GM12873 (cell line): ENCODE measurements around the gene PCCA.

Experiments
- TF ChIP-seq, protein P1 (sequence below): IDR thresholded peaks from 2 replicates; pipeline ENCODE4 v1.5.1; 2012; ENCODE audit warnings: low read depth, mild to moderate bottlenecking, moderate library complexity, low read length, control low read depth; ENCODE audit not compliant: insufficient read depth; ENCODE audit errors: missing control alignments

PCCA gene

DNA sequence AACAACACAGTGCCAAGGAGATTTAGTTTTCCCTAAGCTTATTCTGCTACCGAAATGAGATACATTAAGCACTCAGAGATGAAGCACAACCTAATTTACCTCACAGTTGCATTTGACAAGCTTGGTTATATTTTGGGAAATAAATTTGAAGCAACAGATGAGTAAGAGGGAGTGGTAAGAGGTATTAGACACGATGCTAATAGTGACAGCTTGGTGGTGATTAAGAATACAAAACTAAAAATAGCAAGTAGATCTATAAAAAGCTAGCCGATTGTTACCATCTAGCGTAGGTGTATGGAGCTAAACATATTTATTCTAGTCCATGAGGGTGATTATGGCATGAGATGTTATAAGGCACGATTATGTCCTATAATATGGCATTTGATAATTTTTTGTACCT lies 208.5 kb downstream of the PCCA start:
- TF ChIP-seq, protein P1, sequence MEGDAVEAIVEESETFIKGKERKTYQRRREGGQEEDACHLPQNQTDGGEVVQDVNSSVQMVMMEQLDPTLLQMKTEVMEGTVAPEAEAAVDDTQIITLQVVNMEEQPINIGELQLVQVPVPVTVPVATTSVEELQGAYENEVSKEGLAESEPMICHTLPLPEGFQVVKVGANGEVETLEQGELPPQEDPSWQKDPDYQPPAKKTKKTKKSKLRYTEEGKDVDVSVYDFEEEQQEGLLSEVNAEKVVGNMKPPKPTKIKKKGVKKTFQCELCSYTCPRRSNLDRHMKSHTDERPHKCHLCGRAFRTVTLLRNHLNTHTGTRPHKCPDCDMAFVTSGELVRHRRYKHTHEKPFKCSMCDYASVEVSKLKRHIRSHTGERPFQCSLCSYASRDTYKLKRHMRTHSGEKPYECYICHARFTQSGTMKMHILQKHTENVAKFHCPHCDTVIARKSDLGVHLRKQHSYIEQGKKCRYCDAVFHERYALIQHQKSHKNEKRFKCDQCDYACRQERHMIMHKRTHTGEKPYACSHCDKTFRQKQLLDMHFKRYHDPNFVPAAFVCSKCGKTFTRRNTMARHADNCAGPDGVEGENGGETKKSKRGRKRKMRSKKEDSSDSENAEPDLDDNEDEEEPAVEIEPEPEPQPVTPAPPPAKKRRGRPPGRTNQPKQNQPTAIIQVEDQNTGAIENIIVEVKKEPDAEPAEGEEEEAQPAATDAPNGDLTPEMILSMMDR = no peak

DNA sequence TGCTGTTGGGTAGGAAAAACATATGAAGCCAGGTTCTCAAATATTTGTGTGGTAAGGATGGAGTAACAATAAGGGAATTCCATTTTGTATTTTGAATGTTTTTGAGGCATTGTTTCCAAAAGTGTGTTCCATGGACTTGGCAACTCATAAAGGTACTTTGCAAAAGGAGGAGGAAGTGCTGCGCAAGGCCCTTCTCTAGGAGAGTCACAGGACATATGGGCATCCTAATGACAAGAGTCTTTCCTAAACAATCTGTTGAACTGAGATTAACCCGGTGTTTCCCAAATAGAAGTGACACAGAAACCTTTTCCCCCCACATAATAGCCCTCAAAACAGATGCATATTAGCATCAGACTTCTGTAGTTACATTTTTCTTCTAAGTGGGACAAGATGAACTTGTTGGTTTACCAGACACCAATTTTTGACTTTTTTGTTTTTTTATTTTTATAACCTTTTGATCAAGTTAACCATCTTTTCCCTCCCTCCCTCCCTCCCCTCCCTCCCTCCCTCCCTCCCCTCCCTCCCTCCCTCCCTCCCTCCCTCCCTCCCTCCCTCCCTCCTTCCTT lies 209.3 kb downstream of the PCCA start:
- TF ChIP-seq, protein P1 = no peak

DNA sequence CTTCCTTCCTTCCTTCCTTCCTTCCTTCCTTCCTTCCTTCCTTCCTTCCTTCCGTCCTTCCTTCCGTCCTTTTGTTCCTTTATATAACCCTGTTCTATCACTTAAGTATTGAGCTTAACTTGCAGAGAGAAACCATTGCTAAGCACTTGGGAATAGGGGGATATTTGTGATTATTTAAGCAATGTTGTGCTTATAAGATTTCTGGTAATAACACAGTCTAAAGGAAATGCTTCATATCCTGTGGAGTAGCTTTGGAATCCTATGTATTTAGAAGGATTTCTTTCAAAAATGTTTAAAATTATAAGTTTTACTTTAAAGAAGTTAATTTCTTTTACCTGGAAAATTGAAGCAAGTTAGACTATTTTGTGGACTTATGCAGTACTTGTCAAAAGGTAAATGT lies 209.8 kb downstream of the PCCA start:
- TF ChIP-seq, protein P1 = no peak

DNA sequence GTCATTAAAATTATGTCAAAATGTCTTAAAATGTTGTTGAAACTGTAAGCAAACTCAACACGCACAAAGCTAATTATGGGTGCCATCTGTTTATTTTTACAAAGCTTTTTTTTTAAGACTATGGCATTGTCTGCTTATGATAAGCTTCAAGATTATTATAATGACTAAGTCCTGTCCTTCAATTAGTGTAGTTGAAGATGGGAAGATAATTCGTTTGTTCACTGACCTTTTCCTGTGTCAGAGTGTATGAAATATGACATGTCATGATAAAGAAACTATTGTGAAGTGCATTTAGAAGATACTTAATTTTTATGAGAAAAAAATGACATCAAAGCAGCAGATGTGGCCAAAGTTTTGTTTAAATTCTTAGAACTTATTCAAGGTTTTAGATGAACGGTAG lies 211.3 kb downstream of the PCCA start:
- TF ChIP-seq, protein P1 = no peak

DNA sequence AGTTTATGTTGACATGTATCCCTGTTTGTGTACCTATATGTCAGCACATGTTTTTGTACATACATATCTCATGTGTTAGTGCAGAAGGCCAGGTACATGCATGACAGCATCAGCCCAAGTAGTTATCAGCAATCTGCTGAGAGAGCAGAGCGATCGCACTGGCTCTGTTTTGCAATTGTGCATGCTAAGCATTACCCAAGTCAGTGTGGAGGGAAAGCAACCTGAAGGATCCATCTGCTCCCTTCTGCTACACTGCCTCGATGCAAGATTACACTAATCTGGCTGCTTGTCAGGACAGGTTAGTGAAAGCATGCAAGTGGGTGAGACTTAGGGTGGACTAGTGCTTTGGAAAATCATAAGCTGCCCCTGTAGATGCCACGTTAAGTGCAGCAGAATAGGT lies 211.8 kb downstream of the PCCA start:
- TF ChIP-seq, protein P1 = no peak

DNA sequence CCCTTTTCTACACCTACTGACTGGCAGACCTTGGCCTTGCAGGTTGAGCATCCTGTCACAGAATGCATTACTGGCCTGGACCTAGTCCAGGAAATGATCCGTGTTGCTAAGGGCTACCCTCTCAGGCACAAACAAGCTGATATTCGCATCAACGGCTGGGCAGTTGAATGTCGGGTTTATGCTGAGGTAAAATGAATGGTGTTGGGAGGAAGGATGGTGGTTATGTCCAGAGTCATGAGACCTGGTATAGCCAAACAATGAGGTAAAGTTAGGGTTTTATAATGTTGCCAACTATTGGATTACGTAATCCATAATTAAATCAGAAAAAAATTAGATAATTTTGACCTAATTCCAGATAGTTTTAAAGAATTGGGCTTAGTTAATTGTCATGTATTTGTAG lies 212.5 kb downstream of the PCCA start:
- TF ChIP-seq, protein P1 = no peak

DNA sequence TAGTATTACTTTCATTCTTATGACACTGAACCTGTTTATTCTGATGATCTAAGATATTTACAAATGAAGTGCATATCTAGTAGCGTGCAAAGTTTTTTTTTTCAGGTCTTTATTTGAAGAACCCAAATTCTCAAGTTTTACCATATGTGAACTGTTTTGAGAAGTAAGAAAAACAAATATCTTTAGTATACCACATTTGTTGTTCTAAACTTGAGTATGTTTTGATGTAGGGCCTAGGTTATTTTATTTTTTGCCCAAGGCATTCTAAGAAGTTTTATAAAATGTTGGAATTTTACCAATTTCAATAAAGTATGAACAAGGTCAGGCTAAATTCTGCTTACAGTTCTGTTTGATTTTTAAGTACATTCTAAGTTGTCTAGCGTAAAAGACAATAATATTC lies 213.5 kb downstream of the PCCA start:
- TF ChIP-seq, protein P1 = no peak
